Suprapubic skin (tissue), 4 donors: Measurements from ENCODE around the gene MYO7B. TPM values are rescaled to one million over a fixed set of nuclear protein-coding genes. Genes with fewer than 3 reads are reported as not detected.

Experiments used
- DNase-seq, 2 donors: peaks; one replicate each; pipeline ENCODE4 v3.0.0-alpha.2; 2019; ENCODE audit warnings: low spot score in 2 of 2
- H3K27ac ChIP-seq: fragments of 200-600 bp; sonication (generic); one replicate; pipeline ENCODE4 v1.5.1; 2019
- H3K27me3 ChIP-seq: fragments of 200-600 bp; sonication (generic); one replicate; pipeline ENCODE4 v1.5.1; 2019
- H3K36me3 ChIP-seq: fragments of 200-600 bp; sonication (generic); one replicate; pipeline ENCODE4 v1.5.1; 2019
- H3K4me1 ChIP-seq: fragments of 200-600 bp; sonication (generic); one replicate; pipeline ENCODE4 v1.5.1; 2019
- H3K4me3 ChIP-seq: fragments of 200-600 bp; sonication (generic); one replicate; pipeline ENCODE4 v1.5.1; 2019; ENCODE audit warnings: mild to moderate bottlenecking
- H3K9me3 ChIP-seq: fragments of 200-600 bp; sonication (generic); one replicate; pipeline ENCODE4 v1.5.1; 2019
- EP300 ChIP-seq: sonication (generic); formaldehyde crosslinking; IDR thresholded peaks from one replicate; pipeline ENCODE4 v1.6.1; 2017; ENCODE audit warnings: antibody characterized with exemption
- POLR2A ChIP-seq, 2 donors: fragments of 450-650 bp; IDR thresholded peaks; one replicate each; pipeline ENCODE4 v1.6.1; 2017; ENCODE audit warnings: antibody characterized with exemption in 2 of 2, mild to moderate bottlenecking in 2 of 2, moderate library complexity in 2 of 2
- POLR2AphosphoS5 ChIP-seq, 3 donors: sonication (generic); formaldehyde crosslinking; IDR thresholded peaks; one replicate each; pipeline ENCODE4 v1.6.1; 2017; ENCODE audit warnings: antibody characterized with exemption in 3 of 3
- WGBS: methylation state at CpG from one replicate; pipeline ENCODE4 v1.1.5; 2018; 5-methylcytosine and 5-hydroxymethylcytosine counted together
- total RNA-seq, 4 donors: library from RNA; depleted of rRNA; stranded (reverse); fragments of >200 nt; gene quantifications; one replicate each; pipeline ENCODE4 v1.1.0, GENCODE V29; 2016
- TF ChIP-seq, protein P1 (sequence below), 2 donors: fragments of 200-600 bp in 1 of 2; fragments of 450-650 bp in 1 of 2; sonication (generic) in 1 of 2; IDR thresholded peaks; one replicate each; pipeline ENCODE4 v1.5.1; 2016 to 2019; ENCODE audit warnings: antibody characterized with exemption in 2 of 2, mild to moderate bottlenecking in 1 of 2, moderate library complexity in 1 of 2

MYO7B gene
- total RNA-seq, 4 donors from 2014 or later, result 0.72 to 4.7 (median 3.6) TPM

DNA sequence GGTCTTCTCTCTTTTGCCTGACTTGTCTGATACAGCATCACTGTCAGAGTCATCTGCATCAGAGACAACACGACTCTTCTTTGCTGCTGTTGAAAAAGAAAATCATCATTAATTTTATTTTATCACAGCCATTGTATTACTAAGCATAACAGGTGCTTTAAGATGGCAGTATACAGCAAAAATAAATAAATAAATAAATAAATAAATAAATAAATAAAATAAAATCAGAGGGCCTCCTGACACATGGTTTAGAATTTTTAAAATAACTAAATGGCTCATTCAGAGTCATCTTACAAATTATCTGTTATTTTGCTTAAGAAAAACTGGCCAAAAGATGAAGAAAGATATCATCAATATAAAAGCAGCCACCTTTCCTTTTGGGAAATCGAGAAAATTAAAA lies 32.0 kb upstream of the MYO7B start:
- no peaks in the 10 kb centered on the region for H3K27me3 ChIP-seq
- peaks cover 11% of the 10 kb centered on the region for H3K4me1 ChIP-seq
- WGBS, result 98% methylated on average over 2 of the region's 2 CpGs
- no peak for DNase-seq
- H3K27ac ChIP-seq, result no peak overlapping the region
- peaks cover 55% of the 10 kb centered on the region for H3K36me3 ChIP-seq
- H3K4me3 ChIP-seq, result no peak overlapping the region
- no peaks in the 10 kb centered on the region for H3K9me3 ChIP-seq
- TF ChIP-seq POLR2A (IDR thresholded peaks at IDR 0.05), result no peak

DNA sequence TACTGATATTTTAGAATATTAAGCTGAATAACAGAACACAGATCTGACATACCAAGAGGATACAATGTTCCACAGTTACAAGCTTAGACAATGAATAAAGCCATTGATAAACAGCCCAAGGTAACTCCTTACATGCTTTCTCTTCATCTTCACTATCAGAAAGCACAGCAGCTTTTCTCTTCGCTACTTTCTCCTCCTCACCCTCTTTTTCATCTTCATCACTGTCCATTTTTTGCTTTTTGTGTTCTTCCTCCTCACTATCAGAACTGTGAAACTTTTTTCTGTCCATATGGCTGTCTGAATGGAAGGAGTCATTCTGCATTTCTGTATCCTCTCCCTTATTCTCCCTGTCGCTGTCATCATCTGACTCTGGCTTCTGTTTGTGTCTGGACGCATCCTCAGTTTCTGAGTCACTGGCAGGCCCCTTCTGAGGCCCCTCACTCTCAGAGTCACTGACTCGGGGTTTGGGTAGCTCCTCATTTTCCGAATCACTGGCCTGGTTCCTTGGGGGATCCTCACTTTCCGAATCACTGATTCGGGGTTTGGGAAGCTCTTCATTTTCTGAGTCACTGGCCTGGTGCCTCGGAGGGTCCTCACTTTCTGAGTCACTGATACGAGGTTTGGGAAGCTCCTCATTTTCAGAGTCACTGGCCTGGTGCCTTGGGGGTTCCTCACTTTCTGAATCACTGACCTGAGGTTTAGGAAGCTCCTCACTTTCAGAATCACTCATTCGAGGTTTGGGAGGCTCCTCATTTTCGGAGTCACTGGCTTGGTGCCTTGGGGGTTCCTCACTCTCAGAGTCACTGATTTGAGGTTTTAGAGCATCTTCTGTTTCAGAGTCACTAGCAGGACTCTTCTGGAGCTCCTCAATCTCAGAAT lies 30.7 kb upstream of the MYO7B start:
- Histone ChIP-seq H3K4me3 (no peak overlapping the region), H3K27ac (no peak overlapping the region), H3K4me1 (peaks cover 21% of the 10 kb centered on the region), H3K9me3 (no peaks in the 10 kb centered on the region), H3K36me3 (peaks cover 46% of the 10 kb centered on the region), H3K27me3 (no peaks in the 10 kb centered on the region)
- 86% methylated on average over 11 of the region's 11 CpGs for WGBS
- TF ChIP-seq, protein P1, sequence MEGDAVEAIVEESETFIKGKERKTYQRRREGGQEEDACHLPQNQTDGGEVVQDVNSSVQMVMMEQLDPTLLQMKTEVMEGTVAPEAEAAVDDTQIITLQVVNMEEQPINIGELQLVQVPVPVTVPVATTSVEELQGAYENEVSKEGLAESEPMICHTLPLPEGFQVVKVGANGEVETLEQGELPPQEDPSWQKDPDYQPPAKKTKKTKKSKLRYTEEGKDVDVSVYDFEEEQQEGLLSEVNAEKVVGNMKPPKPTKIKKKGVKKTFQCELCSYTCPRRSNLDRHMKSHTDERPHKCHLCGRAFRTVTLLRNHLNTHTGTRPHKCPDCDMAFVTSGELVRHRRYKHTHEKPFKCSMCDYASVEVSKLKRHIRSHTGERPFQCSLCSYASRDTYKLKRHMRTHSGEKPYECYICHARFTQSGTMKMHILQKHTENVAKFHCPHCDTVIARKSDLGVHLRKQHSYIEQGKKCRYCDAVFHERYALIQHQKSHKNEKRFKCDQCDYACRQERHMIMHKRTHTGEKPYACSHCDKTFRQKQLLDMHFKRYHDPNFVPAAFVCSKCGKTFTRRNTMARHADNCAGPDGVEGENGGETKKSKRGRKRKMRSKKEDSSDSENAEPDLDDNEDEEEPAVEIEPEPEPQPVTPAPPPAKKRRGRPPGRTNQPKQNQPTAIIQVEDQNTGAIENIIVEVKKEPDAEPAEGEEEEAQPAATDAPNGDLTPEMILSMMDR (IDR thresholded peaks at IDR 0.05), result no peak
- no peak for TF ChIP-seq EP300
- no peak for TF ChIP-seq POLR2A (IDR thresholded peaks at IDR 0.05)
- TF ChIP-seq POLR2AphosphoS5 (IDR thresholded peaks at IDR 0.05), result no peak
- DNase-seq, result no peak

DNA sequence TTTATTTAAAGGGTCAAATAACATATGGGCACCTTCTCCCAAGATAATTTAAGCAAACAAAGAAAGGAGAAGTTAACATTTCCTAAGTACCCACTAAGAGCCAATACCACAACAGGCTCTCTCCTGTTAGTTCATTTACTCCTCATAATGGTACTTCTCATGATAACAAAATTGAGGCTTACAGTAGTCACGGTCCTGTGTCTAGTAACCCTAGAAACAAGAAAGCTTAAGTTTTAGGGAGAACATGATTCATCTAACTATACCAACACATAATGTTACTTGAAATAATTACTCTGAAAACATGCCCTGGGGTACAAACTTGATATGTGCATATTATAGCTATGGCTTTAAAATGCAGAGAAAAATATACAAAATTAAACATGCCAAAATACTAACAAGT lies 29.0 kb upstream of the MYO7B start:
- no peak for DNase-seq
- TF ChIP-seq, protein P1 (IDR thresholded peaks at IDR 0.05), result no peak
- TF ChIP-seq POLR2A (IDR thresholded peaks at IDR 0.05) (no peak), POLR2AphosphoS5 (IDR thresholded peaks at IDR 0.05) (no peak), EP300 (no peak)
- no peaks in the 10 kb centered on the region for H3K27me3 ChIP-seq
- H3K9me3 ChIP-seq, result no peaks in the 10 kb centered on the region
- peaks cover 37% of the 10 kb centered on the region for H3K36me3 ChIP-seq
- 63% methylated on average over 1 of the region's 1 CpG for WGBS
- peaks cover 21% of the 10 kb centered on the region for H3K4me1 ChIP-seq
- H3K27ac ChIP-seq, result no peak overlapping the region
- no peak overlapping the region for H3K4me3 ChIP-seq

DNA sequence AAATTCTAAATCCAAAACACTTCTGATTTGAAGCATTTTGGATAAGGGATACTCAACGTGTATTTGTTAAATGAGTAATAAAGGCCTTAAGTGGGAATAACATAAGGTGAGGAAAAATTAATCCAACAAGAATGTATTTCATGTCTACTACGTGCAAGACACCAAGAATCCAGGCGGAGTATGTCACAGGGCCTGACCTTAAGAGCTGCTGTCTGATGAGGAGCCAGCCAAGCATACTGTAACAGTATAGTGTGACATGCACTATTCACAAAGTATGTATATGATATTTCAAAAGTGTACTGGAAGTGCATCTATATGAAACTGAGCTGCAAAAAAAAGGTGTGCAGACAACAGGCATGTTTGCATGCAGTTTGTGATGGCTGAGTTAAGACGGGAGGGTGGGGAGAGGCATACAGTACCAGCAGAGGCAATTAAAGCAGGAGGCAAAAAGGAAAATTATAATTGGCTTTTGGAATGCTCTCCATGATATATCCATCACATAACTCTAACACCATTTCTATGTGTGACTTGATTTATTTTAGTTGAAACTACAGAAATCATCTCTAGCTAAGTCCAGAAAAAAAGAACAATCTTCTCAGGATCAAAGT lies 27.4 kb upstream of the MYO7B start:
- Histone ChIP-seq H3K27me3 (no peaks in the 10 kb centered on the region), H3K4me1 (peaks cover 21% of the 10 kb centered on the region), H3K36me3 (peaks cover 21% of the 10 kb centered on the region), H3K4me3 (no peak overlapping the region), H3K9me3 (no peaks in the 10 kb centered on the region), H3K27ac (no peak overlapping the region)
- DNase-seq, result no peak
- TF ChIP-seq EP300 (no peak), POLR2A (IDR thresholded peaks at IDR 0.05) (no peak), POLR2AphosphoS5 (IDR thresholded peaks at IDR 0.05) (no peak)
- TF ChIP-seq, protein P1 (IDR thresholded peaks at IDR 0.05), result no peak
- WGBS, result 70% methylated on average over 4 of the region's 4 CpGs

DNA sequence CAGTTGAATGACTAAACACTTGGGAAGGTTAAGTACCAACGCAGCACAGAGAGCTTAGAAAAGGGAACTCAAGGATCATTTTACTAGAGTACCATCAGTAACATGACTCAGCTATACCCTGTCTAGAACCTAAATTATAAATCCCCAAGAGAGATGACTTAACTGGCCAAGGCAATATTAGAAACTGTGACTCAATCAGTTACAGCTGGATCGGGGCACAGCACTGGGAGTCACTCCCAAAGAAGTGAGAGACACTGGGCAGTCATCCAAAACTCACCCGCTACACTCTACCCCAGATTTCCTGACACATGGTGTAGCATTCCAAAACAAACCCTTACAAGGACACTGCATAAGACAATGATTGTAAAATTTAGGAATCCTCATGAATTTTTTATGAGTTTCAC lies 26.9 kb upstream of the MYO7B start:
- 5% methylated on average over 3 of the region's 3 CpGs for WGBS
- H3K36me3 ChIP-seq, result peaks cover 18% of the 10 kb centered on the region
- peaks cover 21% of the 10 kb centered on the region for H3K4me1 ChIP-seq
- no peak overlapping the region for H3K4me3 ChIP-seq
- peak overlapping the region; percentile 31 for H3K27ac ChIP-seq
- DNase-seq, result peak in 1 of 2 donors; percentile 81
- TF ChIP-seq POLR2AphosphoS5 (IDR thresholded peaks at IDR 0.05) (peak in 2 of 3 donors; percentile 65 to 68), POLR2A (IDR thresholded peaks at IDR 0.05) (no peak), EP300 (no peak)
- TF ChIP-seq, protein P1 (IDR thresholded peaks at IDR 0.05), result no peak
- no peaks in the 10 kb centered on the region for H3K9me3 ChIP-seq
- no peaks in the 10 kb centered on the region for H3K27me3 ChIP-seq
